Liver (tissue), 3 donors: ENCODE results near the gene BRD1.

ENCODE experiments used
- ATF3 ChIP-seq: IDR thresholded peaks from 2 replicates; pipeline ENCODE4 v1.6.1; 2016; ENCODE audit warnings: antibody characterized with exemption
- EGR1 ChIP-seq, 2 donors: IDR thresholded peaks; 2 replicates each; pipeline ENCODE4 v1.6.1; 2016 to 2018; ENCODE audit warnings: antibody characterized with exemption in 2 of 2, low read depth in 2 of 2
- FOXA1 ChIP-seq: IDR thresholded peaks from 2 replicates; pipeline ENCODE4 v1.6.1; 2016; ENCODE audit warnings: antibody characterized with exemption
- GABPA ChIP-seq, 2 donors: IDR thresholded peaks in 1 of 2; conservative IDR thresholded peaks in 1 of 2; 2 replicates each; pipeline ENCODE4 v1.6.1; 2016; ENCODE audit warnings: antibody characterized with exemption in 2 of 2, mild to moderate bottlenecking in 1 of 2, moderate library complexity in 1 of 2
- JUND ChIP-seq, 2 donors: IDR thresholded peaks; 2 replicates each; pipeline ENCODE4 v1.6.1; 2016; ENCODE audit warnings: antibody characterized with exemption in 2 of 2
- NR2F2 ChIP-seq: IDR thresholded peaks from 2 replicates; pipeline ENCODE4 v1.6.1; 2016; ENCODE audit warnings: antibody characterized with exemption
- RAD21 ChIP-seq, 2 donors: IDR thresholded peaks; 2 replicates each; pipeline ENCODE4 v1.6.1; 2016; ENCODE audit warnings: antibody characterized with exemption in 2 of 2, mild to moderate bottlenecking in 2 of 2
- REST ChIP-seq: IDR thresholded peaks from 2 replicates; pipeline ENCODE4 v1.6.1; 2016; ENCODE audit warnings: antibody characterized with exemption, mild to moderate bottlenecking
- SP1 ChIP-seq: IDR thresholded peaks from 2 replicates; pipeline ENCODE4 v1.6.1; 2018; ENCODE audit warnings: antibody characterized with exemption, mild to moderate bottlenecking
- TAF1 ChIP-seq: conservative IDR thresholded peaks from 2 replicates; pipeline ENCODE4 v1.6.1; 2016; ENCODE audit warnings: antibody characterized with exemption, mild to moderate bottlenecking
- YY1 ChIP-seq: IDR thresholded peaks from 2 replicates; pipeline ENCODE4 v1.6.1; 2016; ENCODE audit warnings: antibody characterized with exemption, mild to moderate bottlenecking
- TF ChIP-seq, protein P1 (sequence below): IDR thresholded peaks from 2 replicates; pipeline ENCODE4 v1.6.1; 2016; ENCODE audit warnings: antibody characterized with exemption
- TF ChIP-seq, protein P2 (sequence below): fragments of 150-350 bp; IDR thresholded peaks from 2 replicates; pipeline ENCODE4 v1.5.1; 2017; ENCODE audit warnings: improper control_type of control experiment, low read depth, low read length; ENCODE audit not compliant: missing input control
- TF ChIP-seq, protein P3 (sequence below): IDR thresholded peaks from 2 replicates; pipeline ENCODE4 v1.6.1; 2016; ENCODE audit warnings: antibody characterized with exemption
- donor health status: healthy.
- donor health status: healthy.

GRCh38 chr22:49727881-49728569 is 99.6 kb downstream of the BRD1 start:
- TF ChIP-seq SP1: no peak
- TF ChIP-seq, protein P1, sequence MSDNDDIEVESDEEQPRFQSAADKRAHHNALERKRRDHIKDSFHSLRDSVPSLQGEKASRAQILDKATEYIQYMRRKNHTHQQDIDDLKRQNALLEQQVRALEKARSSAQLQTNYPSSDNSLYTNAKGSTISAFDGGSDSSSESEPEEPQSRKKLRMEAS: no peak
- no peak for TF ChIP-seq GABPA (IDR thresholded peaks at IDR 0.05 in 1 of 2, conservative IDR thresholded peaks at IDR 0.05 in 1 of 2)
- TF ChIP-seq, protein P2, sequence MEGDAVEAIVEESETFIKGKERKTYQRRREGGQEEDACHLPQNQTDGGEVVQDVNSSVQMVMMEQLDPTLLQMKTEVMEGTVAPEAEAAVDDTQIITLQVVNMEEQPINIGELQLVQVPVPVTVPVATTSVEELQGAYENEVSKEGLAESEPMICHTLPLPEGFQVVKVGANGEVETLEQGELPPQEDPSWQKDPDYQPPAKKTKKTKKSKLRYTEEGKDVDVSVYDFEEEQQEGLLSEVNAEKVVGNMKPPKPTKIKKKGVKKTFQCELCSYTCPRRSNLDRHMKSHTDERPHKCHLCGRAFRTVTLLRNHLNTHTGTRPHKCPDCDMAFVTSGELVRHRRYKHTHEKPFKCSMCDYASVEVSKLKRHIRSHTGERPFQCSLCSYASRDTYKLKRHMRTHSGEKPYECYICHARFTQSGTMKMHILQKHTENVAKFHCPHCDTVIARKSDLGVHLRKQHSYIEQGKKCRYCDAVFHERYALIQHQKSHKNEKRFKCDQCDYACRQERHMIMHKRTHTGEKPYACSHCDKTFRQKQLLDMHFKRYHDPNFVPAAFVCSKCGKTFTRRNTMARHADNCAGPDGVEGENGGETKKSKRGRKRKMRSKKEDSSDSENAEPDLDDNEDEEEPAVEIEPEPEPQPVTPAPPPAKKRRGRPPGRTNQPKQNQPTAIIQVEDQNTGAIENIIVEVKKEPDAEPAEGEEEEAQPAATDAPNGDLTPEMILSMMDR: no peak
- no peak for TF ChIP-seq YY1
- TF ChIP-seq ATF3: no peak
- no peak for TF ChIP-seq NR2F2
- TF ChIP-seq RAD21 (IDR thresholded peaks at IDR 0.05): no peak
- no peak for TF ChIP-seq JUND (IDR thresholded peaks at IDR 0.05)
- TF ChIP-seq FOXA1: no peak
- TF ChIP-seq REST: no peak
- TF ChIP-seq EGR1 (IDR thresholded peaks at IDR 0.05; ENCODE audit: low read depth in 2 of 2): no peak
- TF ChIP-seq, protein P3, sequence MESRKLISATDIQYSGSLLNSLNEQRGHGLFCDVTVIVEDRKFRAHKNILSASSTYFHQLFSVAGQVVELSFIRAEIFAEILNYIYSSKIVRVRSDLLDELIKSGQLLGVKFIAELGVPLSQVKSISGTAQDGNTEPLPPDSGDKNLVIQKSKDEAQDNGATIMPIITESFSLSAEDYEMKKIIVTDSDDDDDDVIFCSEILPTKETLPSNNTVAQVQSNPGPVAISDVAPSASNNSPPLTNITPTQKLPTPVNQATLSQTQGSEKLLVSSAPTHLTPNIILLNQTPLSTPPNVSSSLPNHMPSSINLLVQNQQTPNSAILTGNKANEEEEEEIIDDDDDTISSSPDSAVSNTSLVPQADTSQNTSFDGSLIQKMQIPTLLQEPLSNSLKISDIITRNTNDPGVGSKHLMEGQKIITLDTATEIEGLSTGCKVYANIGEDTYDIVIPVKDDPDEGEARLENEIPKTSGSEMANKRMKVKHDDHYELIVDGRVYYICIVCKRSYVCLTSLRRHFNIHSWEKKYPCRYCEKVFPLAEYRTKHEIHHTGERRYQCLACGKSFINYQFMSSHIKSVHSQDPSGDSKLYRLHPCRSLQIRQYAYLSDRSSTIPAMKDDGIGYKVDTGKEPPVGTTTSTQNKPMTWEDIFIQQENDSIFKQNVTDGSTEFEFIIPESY: no peak
- no peak for TF ChIP-seq TAF1
